ENCODE results near the gene IRAK2.
"Not testable (repeated sequence)": the region's sequence is repeated elsewhere in the genome, so short reads cannot be mapped to it uniquely, and the experiment has no call there.

GRCh38 chr3:10175334-10175733 is 10.6 kb downstream of the IRAK2 start:
- not testable (repeated sequence) for TF ChIP-seq CTCF, POLR2A (IDR thresholded peaks at IDR 0.05)
